Measurements from ENCODE around the gene APCDD1.

GRCh38 chr18:10477121-10477862 lies 22.9 kb downstream of the APCDD1 start:
- TF ChIP-seq CTCF (IDR thresholded peaks at IDR 0.05) (no peak), POLR2A (IDR thresholded peaks at IDR 0.05) (no peak)

Measured in thyroid gland (tissue), 4 donors.